BJ (cell line): ENCODE data around the gene HLA-B. TPM values are rescaled to one million over a fixed set of nuclear protein-coding genes. Genes with fewer than 3 reads are reported as not detected.
A peak's percentile ranks its signal among the peaks of the same experiment; 100 is the strongest.
"Not testable (repeated sequence)": the region's sequence is repeated elsewhere in the genome, so short reads cannot be mapped to it uniquely, and the experiment has no call there.

Source experiments
- CTCF ChIA-PET: fragments of 350-600 bp; formaldehyde crosslinking; extraction: SDS; loops from one replicate; lab custom pipeline; 2021; ENCODE audit warnings: antibody characterized with exemption, inconsistent platforms; lab: Yijun Ruan, JAX
- POLR2A ChIA-PET: fragments of 300-600 bp; sonication (Branson Sonifier 250); formaldehyde crosslinking; extraction: SDS; loops from one replicate; lab custom pipeline; 2021; ENCODE audit warnings: antibody characterized with exemption; lab: Charles Lee
- DNase-seq: peaks from one replicate; pipeline ENCODE4 v3.0.0-alpha.2; 2011; ENCODE audit warnings: low read depth
- H3K27me3 ChIP-seq: 2 replicates; pipeline ENCODE4 v1.6.0; 2011; ENCODE audit warnings: low read length; ENCODE audit not compliant: control insufficient read depth, insufficient read depth
- H3K36me3 ChIP-seq: 2 replicates; pipeline ENCODE4 v1.5.1; 2011; ENCODE audit warnings: low read length; ENCODE audit not compliant: control insufficient read depth, insufficient read depth
- H3K4me3 ChIP-seq: 2 replicates; pipeline ENCODE4 v1.5.1; 2011; ENCODE audit warnings: low read depth, mild to moderate bottlenecking, control low read depth, low read length
- polyA plus RNA-seq: library from polyadenylated mRNA; depleted of rRNA; stranded (reverse); fragments of >200 nt; gene quantifications from 2 replicates; pipeline ENCODE4 v1.2.3, GENCODE V29; 2011
- TF ChIP-seq, protein P1 (sequence below): IDR thresholded peaks from 2 replicates; pipeline ENCODE4 v1.5.1; 2011; ENCODE audit warnings: low read depth, mild to moderate bottlenecking, control low read depth, inconsistent platforms, low read length, moderate library complexity; ENCODE audit not compliant: insufficient read depth

Gene HLA-B
- polyA plus RNA-seq, 1 experiment, result 1,777 TPM

DNA sequence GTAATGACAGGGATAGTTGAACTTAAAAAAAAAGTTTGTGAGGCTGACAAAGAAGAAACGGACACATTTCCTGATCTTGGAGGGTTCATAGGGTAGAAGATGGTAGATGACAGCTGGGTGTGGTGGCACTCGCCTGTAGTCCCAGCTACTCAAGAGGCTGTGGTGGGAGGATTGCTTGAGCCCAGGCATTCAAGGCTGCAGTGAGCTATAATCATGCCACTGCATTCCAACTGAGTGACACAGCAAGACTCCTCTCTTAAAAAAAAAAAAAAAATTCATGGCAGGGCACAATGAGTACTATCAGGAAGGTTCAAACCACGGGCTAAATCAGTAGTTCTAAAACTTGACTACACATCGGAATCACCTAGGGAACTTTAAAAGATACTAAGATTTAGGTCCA is 44.4 kb upstream of the HLA-B start:
- peak; percentile 59 for DNase-seq
- CTCF ChIA-PET, result interaction anchor here (0.6 to 5.4 kb wide), 3 partner anchors 42 to 207 kb away, joined by 3 to 58 read pairs (median 4); no protein-coding TSS in a partner anchor
- POLR2A ChIA-PET, result interaction anchor here (0.5 to 0.7 kb wide), 2 partner anchors 339 to 805 kb away, joined by 4 to 5 read pairs; no protein-coding TSS in a partner anchor

DNA sequence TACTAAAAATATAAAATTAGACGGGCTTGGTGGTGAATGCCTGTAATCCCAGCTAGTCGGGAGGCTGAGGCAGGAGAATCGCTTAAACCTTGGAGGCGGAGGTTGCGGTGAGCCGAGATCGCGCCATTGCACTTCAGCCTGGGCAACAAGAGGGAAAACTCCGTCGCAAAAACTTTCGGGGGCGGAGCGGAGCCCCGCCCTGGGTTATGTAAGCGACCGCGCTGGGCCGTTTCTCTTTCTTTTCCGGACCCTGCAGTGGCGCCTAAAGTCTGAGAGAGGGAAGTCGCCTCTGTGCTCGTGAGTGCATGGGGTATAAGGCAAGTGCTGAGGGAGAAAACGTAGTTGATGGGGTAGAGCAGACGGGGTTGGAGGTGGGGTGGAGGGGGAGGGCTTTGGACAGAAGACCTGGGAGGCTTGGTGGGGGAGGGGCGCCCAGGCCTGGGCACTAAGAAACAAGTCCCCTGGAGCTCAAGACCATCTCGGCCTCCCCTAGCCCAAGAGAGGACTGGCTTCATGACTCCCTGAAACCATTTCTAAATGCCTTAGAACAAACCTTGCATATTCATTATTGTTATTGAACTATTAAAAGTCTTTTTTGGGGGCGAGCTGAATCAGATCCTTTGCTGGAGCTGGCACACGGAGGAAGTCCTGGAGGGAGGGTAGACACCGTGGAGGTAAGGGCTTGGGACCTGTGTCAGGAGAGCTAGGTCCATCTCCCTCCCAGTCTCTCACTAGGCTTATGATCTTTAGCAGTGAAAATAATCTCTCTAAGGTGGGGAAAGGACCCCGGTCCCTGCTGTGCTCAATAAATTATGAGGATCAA is 43.7 kb upstream of the HLA-B start:
- H3K4me3 ChIP-seq, result peak overlapping the region; percentile 80
- ChIA-PET POLR2A (interaction anchor here (0.5 to 0.7 kb wide), 2 partner anchors 340 to 804 kb away, joined by 4 to 5 read pairs; no protein-coding TSS in a partner anchor), CTCF (interaction anchor here (0.6 to 5.4 kb wide), 9 partner anchors 19 to 206 kb away, joined by 3 to 58 read pairs (median 5); no protein-coding TSS in a partner anchor)
- DNase-seq, result no peak
- TF ChIP-seq, protein P1, sequence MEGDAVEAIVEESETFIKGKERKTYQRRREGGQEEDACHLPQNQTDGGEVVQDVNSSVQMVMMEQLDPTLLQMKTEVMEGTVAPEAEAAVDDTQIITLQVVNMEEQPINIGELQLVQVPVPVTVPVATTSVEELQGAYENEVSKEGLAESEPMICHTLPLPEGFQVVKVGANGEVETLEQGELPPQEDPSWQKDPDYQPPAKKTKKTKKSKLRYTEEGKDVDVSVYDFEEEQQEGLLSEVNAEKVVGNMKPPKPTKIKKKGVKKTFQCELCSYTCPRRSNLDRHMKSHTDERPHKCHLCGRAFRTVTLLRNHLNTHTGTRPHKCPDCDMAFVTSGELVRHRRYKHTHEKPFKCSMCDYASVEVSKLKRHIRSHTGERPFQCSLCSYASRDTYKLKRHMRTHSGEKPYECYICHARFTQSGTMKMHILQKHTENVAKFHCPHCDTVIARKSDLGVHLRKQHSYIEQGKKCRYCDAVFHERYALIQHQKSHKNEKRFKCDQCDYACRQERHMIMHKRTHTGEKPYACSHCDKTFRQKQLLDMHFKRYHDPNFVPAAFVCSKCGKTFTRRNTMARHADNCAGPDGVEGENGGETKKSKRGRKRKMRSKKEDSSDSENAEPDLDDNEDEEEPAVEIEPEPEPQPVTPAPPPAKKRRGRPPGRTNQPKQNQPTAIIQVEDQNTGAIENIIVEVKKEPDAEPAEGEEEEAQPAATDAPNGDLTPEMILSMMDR, result no peak
- no peaks in the 10 kb centered on the region for H3K36me3 ChIP-seq
- no peaks in the 10 kb centered on the region for H3K27me3 ChIP-seq

More for the DNA sequence above, 44.4 kb upstream of the HLA-B start:
- H3K4me3 ChIP-seq, result peak overlapping the region; percentile 82
- no peaks in the 10 kb centered on the region for H3K36me3 ChIP-seq
- TF ChIP-seq, protein P1, result no peak
- no peaks in the 10 kb centered on the region for H3K27me3 ChIP-seq

DNA sequence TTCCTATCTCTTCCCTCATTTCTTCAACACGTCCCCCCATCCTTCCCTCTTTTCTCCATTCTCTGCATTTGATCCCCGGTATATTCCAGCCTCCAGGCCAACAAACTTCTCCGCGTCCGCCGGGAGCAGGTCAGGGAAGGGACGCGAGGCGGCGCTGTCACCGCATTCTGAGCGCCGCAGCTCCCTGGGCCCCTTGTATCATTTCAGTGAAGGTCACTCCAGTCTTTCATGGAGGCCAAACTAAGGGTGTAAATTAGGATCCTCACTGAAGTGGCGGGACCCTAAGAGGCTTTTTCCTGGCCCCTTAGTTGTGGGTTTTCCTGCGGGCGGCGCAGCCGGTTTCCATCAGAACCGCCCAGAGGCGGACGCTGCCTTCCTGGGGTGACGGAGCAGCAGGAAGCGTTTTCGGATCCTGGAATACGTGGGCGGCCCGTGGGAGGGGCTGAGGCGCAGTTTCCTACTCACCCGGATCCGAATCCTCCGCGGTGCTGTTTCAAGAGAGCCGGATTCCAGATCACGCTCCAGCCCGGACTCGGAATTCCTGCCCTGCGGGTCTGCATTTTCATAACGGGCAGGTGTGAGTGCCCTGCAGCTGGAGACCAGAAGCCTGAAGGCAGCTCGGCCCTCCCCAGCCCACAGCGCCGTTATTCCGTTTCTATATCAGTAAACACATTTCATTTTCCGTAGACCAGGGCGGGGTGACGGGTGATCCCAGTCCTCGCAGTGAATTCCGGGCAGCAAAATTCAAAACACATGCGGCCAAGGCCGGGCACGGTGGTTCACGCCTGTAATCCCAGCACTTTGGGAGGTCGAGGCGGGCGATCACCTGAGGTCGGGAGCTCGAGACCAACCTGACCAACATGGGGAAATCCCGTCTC is 42.8 kb upstream of the HLA-B start:
- peak; percentile 45 for DNase-seq
- POLR2A ChIA-PET, result interaction anchor here (0.6 to 0.7 kb wide), 2 partner anchors 33 to 84 kb away, joined by 3 to 12 read pairs; no protein-coding TSS in a partner anchor
- Histone ChIP-seq H3K36me3 (no peaks in the 10 kb centered on the region), H3K4me3 (peak overlapping the region; percentile 80), H3K27me3 (no peaks in the 10 kb centered on the region)
- CTCF ChIA-PET, result interaction anchor here (0.6 to 5.4 kb wide), 14 partner anchors 9 to 199 kb away, joined by 3 to 58 read pairs (median 4); no protein-coding TSS in a partner anchor
- TF ChIP-seq, protein P1, result peak; percentile 98

DNA sequence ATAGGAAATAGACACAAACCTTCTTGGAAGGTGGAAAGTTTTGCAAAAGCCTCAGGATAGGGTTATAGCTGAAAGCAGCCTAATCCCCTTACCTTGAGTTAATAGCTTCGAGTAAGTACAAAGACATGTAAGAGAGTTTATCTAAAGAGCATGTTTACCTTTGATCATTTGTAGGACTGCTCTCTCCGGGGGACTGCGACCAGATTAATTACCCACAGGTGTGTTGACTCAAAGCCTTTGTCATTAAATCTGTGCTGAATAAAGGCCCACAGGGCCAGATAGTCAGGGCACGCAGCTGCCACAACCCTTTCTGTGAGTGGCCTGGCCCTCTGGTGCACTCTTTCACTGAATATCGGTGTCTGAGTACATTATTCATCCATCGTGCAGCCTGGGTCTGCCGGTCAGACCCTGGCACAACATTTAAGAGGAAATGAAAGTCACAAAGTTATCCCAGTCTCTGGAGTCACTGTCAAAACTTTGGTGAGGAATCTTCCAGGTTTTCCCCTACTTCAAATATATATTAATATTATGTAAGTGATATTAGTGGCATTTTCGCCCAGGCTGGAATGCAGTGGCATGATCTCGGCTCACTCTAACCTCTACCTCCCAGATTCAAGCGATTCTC is 41.0 kb upstream of the HLA-B start:
- DNase-seq, result no peak
- H3K4me3 ChIP-seq, result no peak overlapping the region
- no peaks in the 10 kb centered on the region for H3K36me3 ChIP-seq
- H3K27me3 ChIP-seq, result no peaks in the 10 kb centered on the region
- ChIA-PET CTCF (interaction anchor here (0.6 to 5.4 kb wide), 12 partner anchors 10 to 201 kb away, joined by 3 to 58 read pairs (median 4); no protein-coding TSS in a partner anchor), POLR2A (no interaction called here)
- TF ChIP-seq, protein P1, result no peak

DNA sequence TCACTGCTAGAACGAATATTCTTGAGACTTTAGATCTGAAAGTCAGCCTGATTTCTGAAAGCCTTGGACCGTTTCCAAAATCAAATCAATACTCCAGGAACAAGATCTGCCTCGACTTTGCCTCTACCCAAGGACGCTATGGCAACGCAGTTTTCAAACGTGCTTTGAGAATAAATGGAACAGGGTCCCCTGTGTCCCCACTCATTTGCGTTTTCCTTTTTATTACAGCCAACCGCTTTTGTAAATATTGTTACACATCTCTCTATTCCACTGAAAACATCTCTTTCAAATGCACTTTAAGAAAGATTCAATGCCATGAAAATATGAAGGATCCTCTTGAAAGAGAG is 40.1 kb upstream of the HLA-B start:
- H3K36me3 ChIP-seq, H3K27me3 ChIP-seq, POLR2A ChIA-PET, H3K4me3 ChIP-seq, DNase-seq: not testable (repeated sequence)
- CTCF ChIA-PET, result interaction anchor here (0.6 to 5.4 kb wide), 8 partner anchors 11 to 50 kb away, joined by 3 to 58 read pairs (median 4); no protein-coding TSS in a partner anchor
